Gastrocnemius medialis (tissue), 4 donors: ENCODE results near the gene UNC13B.

Source experiments
- POLR2A ChIP-seq, 2 donors: fragments of 450-650 bp; IDR thresholded peaks; one replicate each; pipeline ENCODE4 v1.6.1; 2017; ENCODE audit warnings: antibody characterized with exemption in 2 of 2, mild to moderate bottlenecking in 2 of 2, moderate library complexity in 2 of 2
- TF ChIP-seq, protein P1 (sequence below), 5 experiments: fragments of 450-650 bp in 3 of 5; fragments of 200-600 bp in 2 of 5; sonication (generic) in 2 of 5; IDR thresholded peaks in 4 of 5; conservative IDR thresholded peaks in 1 of 5; 1 replicate in 4 of 5; 2 replicates in 1 of 5; pipeline ENCODE4 v1.5.1; 2016 to 2019; ENCODE audit warnings: antibody characterized with exemption in 5 of 5, mild to moderate bottlenecking in 3 of 5, moderate library complexity in 3 of 5

GRCh38 chr9:35193762-35194161 lies 32.0 kb downstream of the UNC13B start:
- TF ChIP-seq, protein P1, sequence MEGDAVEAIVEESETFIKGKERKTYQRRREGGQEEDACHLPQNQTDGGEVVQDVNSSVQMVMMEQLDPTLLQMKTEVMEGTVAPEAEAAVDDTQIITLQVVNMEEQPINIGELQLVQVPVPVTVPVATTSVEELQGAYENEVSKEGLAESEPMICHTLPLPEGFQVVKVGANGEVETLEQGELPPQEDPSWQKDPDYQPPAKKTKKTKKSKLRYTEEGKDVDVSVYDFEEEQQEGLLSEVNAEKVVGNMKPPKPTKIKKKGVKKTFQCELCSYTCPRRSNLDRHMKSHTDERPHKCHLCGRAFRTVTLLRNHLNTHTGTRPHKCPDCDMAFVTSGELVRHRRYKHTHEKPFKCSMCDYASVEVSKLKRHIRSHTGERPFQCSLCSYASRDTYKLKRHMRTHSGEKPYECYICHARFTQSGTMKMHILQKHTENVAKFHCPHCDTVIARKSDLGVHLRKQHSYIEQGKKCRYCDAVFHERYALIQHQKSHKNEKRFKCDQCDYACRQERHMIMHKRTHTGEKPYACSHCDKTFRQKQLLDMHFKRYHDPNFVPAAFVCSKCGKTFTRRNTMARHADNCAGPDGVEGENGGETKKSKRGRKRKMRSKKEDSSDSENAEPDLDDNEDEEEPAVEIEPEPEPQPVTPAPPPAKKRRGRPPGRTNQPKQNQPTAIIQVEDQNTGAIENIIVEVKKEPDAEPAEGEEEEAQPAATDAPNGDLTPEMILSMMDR (IDR thresholded peaks at IDR 0.05 in 4 of 5, conservative IDR thresholded peaks at IDR 0.05 in 1 of 5) = peak in 2 of 5 experiments; percentile 26 to 28
- no peak for TF ChIP-seq POLR2A (IDR thresholded peaks at IDR 0.05)
